HepG2 (cell line): ENCODE results near the gene CKS2. TPM values are rescaled to one million over a fixed set of nuclear protein-coding genes. Genes with fewer than 3 reads are reported as not detected.

Experiments
- AGO1 ChIP-seq: fragments of 200-400 bp; formaldehyde crosslinking; IDR thresholded peaks from 2 replicates; pipeline ENCODE4 v1.6.1; 2017; ENCODE audit warnings: mild to moderate bottlenecking, low read depth, low read length, moderate library complexity; ENCODE audit not compliant: poor library complexity, severe bottlenecking
- ASH2L ChIP-seq: fragments of 300-600, 200-600 bp; sonication (generic); IDR thresholded peaks from 2 replicates; pipeline ENCODE4 v1.7.0; 2017; ENCODE audit warnings: low read depth, mild to moderate bottlenecking, moderate library complexity, mixed read lengths, low read length; ENCODE audit not compliant: insufficient read length
- DZIP1 ChIP-seq: sonication (generic); formaldehyde crosslinking; IDR thresholded peaks from 2 replicates; pipeline ENCODE4 v1.5.0; 2020; ENCODE audit warnings: mild to moderate bottlenecking, missing genetic modification reagents
- FOXC1 ChIP-seq: sonication (generic); formaldehyde crosslinking; IDR thresholded peaks from 2 replicates; pipeline ENCODE4 v1.8.0; 2022; ENCODE audit warnings: mild to moderate bottlenecking, missing genetic modification reagents, borderline replicate concordance
- GZF1 ChIP-seq: sonication (generic); formaldehyde crosslinking; IDR thresholded peaks from 2 replicates; pipeline ENCODE4 v1.5.1; 2020; ENCODE audit warnings: mild to moderate bottlenecking, missing genetic modification reagents
- HOXA3 ChIP-seq: sonication (generic); formaldehyde crosslinking; IDR thresholded peaks from 2 replicates; pipeline ENCODE4 v1.5.0; 2020; ENCODE audit warnings: missing genetic modification reagents
- HOXD1 ChIP-seq: sonication (generic); formaldehyde crosslinking; IDR thresholded peaks from 2 replicates; pipeline ENCODE4 v1.5.0; 2020; ENCODE audit warnings: missing genetic modification reagents
- NKX3-1 ChIP-seq: sonication (generic); formaldehyde crosslinking; IDR thresholded peaks from 2 replicates; pipeline ENCODE4 v1.5.0; 2020; ENCODE audit warnings: missing genetic modification reagents
- PAF1 ChIP-seq: IDR thresholded peaks from 2 replicates; pipeline ENCODE4 v1.6.1; 2016; ENCODE audit warnings: missing genetic modification reagents, missing compliant biosample characterization
- UBTF ChIP-seq: sonication (generic); formaldehyde crosslinking; IDR thresholded peaks from 2 replicates; pipeline ENCODE4 v1.4.0; 2020; ENCODE audit warnings: mild to moderate bottlenecking, missing genetic modification reagents
- ZBTB10 ChIP-seq: sonication (generic); formaldehyde crosslinking; IDR thresholded peaks from 2 replicates; pipeline ENCODE4 v1.4.0; 2020; ENCODE audit warnings: missing genetic modification reagents, borderline replicate concordance
- ZC3H13 ChIP-seq: sonication (generic); formaldehyde crosslinking; IDR thresholded peaks from 2 replicates; pipeline ENCODE4 v1.8.1; 2023; ENCODE audit warnings: mild to moderate bottlenecking, missing genetic modification reagents, moderate library complexity
- ZKSCAN1 ChIP-seq: fragments of 150-350 bp; IDR thresholded peaks from 2 replicates; pipeline ENCODE4 v1.6.1; 2014; ENCODE audit warnings: low read length
- ZNF230 ChIP-seq: sonication (generic); formaldehyde crosslinking; IDR thresholded peaks from 2 replicates; pipeline ENCODE4 v1.4.0; 2020; ENCODE audit warnings: mild to moderate bottlenecking, missing genetic modification reagents
- ZNF263 ChIP-seq: sonication (generic); formaldehyde crosslinking; IDR thresholded peaks from 2 replicates; pipeline ENCODE4 v1.4.0; 2020; ENCODE audit warnings: missing genetic modification reagents
- ZNF331 ChIP-seq: sonication (generic); formaldehyde crosslinking; IDR thresholded peaks from 2 replicates; pipeline ENCODE4 v1.4.0; 2020; ENCODE audit warnings: missing genetic modification reagents
- ZNF530 ChIP-seq: sonication (generic); formaldehyde crosslinking; IDR thresholded peaks from 2 replicates; pipeline ENCODE4 v1.5.0; 2020; ENCODE audit warnings: low read depth, mild to moderate bottlenecking, missing genetic modification reagents
- ZNF552 ChIP-seq: sonication (generic); formaldehyde crosslinking; IDR thresholded peaks from 2 replicates; pipeline ENCODE4 v1.9.0; 2022; ENCODE audit warnings: missing genetic modification reagents, mild to moderate bottlenecking, borderline replicate concordance
- ZNF577 ChIP-seq: sonication (generic); formaldehyde crosslinking; IDR thresholded peaks from 2 replicates; pipeline ENCODE4 v1.4.0; 2020; ENCODE audit warnings: mild to moderate bottlenecking, low read depth, missing genetic modification reagents, borderline replicate concordance
- polyA plus RNA-seq, 8 experiments: library from polyadenylated mRNA; depleted of rRNA in 3 of 8; stranded (reverse) in 7 of 8; unstranded in 1 of 8; fragments of >200 nt; fragmentation: Illumina TruSeq in 4 of 8; extraction: Trizol in 4 of 8; gene quantifications; 2 replicates each; pipeline versions ENCODE4 v1.2.1 to v1.2.3, GENCODE V29; 2011 to 2016; ENCODE audit warnings: low read depth in 4 of 8, missing spikeins in 1 of 8, mixed read lengths in 1 of 8; ENCODE audit not compliant: insufficient read depth in 1 of 8
- total RNA-seq, 5 experiments: library from RNA; depleted of rRNA; stranded (reverse); fragments of >200 nt; fragmentation: Illumina TruSeq; extraction: Trizol; gene quantifications; 2 replicates each; pipeline ENCODE4 v1.2.3, GENCODE V29; 2016; ENCODE audit warnings: low read depth in 1 of 5
- TF ChIP-seq, protein P1 (sequence below): sonication (generic); formaldehyde crosslinking; IDR thresholded peaks from 2 replicates; pipeline ENCODE4 v1.9.0; 2021; ENCODE audit warnings: missing genetic modification reagents, mild to moderate bottlenecking, borderline replicate concordance

CKS2 gene
- total and polyA plus RNA-seq, 2 of the 13 experiments (the other 11 are each of a cell fraction or from before 2014, with no cell fraction given), result 251 to 317 TPM

GRCh38 chr9:89310475-89311345 lies at the start of gene CKS2 (continued):
- TF ChIP-seq AGO1 (no peak), ZNF530 (CRISPR knock-in tag) (no peak), PAF1 (CRISPR knock-in tag) (no peak), ZC3H13 (CRISPR knock-in tag) (peak; percentile 55; the same call in 1 of the 2 replicates), ZKSCAN1 (no peak), ZBTB10 (CRISPR knock-in tag) (no peak), ZNF331 (CRISPR knock-in tag) (peak; percentile 15; the same call in 1 of the 2 replicates), ASH2L (peak; percentile 83), FOXC1 (CRISPR knock-in tag) (peak; percentile 60; the same call in 1 of the 2 replicates), ZNF263 (no peak), DZIP1 (CRISPR knock-in tag) (no peak), HOXD1 (CRISPR knock-in tag) (no peak), ZNF230 (CRISPR knock-in tag) (peak; percentile 91), ZNF552 (CRISPR knock-in tag) (0 out of 2 replicates have a peak, but pooled peaks have one; percentile 32), GZF1 (CRISPR knock-in tag) (no peak), HOXA3 (CRISPR knock-in tag) (peak; percentile 99), UBTF (CRISPR knock-in tag) (peak; percentile 75), NKX3-1 (CRISPR knock-in tag) (no peak), ZNF577 (CRISPR knock-in tag) (no peak)
- TF ChIP-seq, protein P1, sequence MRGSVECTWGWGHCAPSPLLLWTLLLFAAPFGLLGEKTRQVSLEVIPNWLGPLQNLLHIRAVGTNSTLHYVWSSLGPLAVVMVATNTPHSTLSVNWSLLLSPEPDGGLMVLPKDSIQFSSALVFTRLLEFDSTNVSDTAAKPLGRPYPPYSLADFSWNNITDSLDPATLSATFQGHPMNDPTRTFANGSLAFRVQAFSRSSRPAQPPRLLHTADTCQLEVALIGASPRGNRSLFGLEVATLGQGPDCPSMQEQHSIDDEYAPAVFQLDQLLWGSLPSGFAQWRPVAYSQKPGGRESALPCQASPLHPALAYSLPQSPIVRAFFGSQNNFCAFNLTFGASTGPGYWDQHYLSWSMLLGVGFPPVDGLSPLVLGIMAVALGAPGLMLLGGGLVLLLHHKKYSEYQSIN, result no peak
